ENCODE measurements around the gene IL16. TPM values are rescaled to one million over a fixed set of nuclear protein-coding genes. Genes with fewer than 3 reads are reported as not detected.

IL16 gene
- total RNA-seq, 1 donor from 2014 or later: 8.5 TPM

GRCh38 chr15:81296673-81297072, 100.0 kb downstream of the IL16 start:
- intact Hi-C loops (cut with DNase I): no loop called here
- peak overlapping the region; percentile 38 to 54 for H3K27ac ChIP-seq
- H3K27me3 ChIP-seq: no peaks in the 10 kb centered on the region
- H3K4me1 ChIP-seq: peaks cover 0 to 4% of the 10 kb centered on the region in 2 donors
- H3K9me3 ChIP-seq: no peaks in the 10 kb centered on the region
- H3K4me3 ChIP-seq: peak overlapping the region in 1 of 2 donors; percentile 41
- no peak for TF ChIP-seq CTCF (IDR thresholded peaks at IDR 0.05)
- DNase-seq (ENCODE audit: low spot score in 2 of 2): peak in 1 of 2 donors; percentile 81
- H3K36me3 ChIP-seq: no peaks in the 10 kb centered on the region

- no peaks in the 10 kb centered on the region for H3K9me3 ChIP-seq
- peak overlapping the region in 1 of 2 donors; percentile 41 for H3K4me3 ChIP-seq
- DNase-seq (ENCODE audit: low spot score in 2 of 2): peak in 1 of 2 donors; percentile 59
- no peaks in the 10 kb centered on the region for H3K27me3 ChIP-seq
- peak overlapping the region; percentile 38 to 54 for H3K27ac ChIP-seq
- intact Hi-C loops (cut with DNase I): no loop called here
- no peaks in the 10 kb centered on the region for H3K36me3 ChIP-seq
- peaks cover 0 to 4% of the 10 kb centered on the region in 2 donors for H3K4me1 ChIP-seq
- no peak for TF ChIP-seq CTCF (IDR thresholded peaks at IDR 0.05)
Observed at GRCh38 chr15:81297147-81297572, 100.5 kb downstream of the IL16 start.

- H3K27me3 ChIP-seq: no peaks in the 10 kb centered on the region
- peak overlapping the region in 1 of 2 donors; percentile 41 for H3K4me3 ChIP-seq
- H3K9me3 ChIP-seq: no peaks in the 10 kb centered on the region
- TF ChIP-seq CTCF (IDR thresholded peaks at IDR 0.05): no peak
- H3K36me3 ChIP-seq: no peaks in the 10 kb centered on the region
- intact Hi-C loops (cut with DNase I): no loop called here
- peak overlapping the region in 1 of 2 donors; percentile 54 for H3K27ac ChIP-seq
- peak in 1 of 2 donors; percentile 56 for DNase-seq (ENCODE audit: low spot score in 2 of 2)
- peaks cover 0 to 4% of the 10 kb centered on the region in 2 donors for H3K4me1 ChIP-seq
Observed at GRCh38 chr15:81297603-81298575, 101.2 kb downstream of the IL16 start.

GRCh38 chr15:81298611-81299010, 101.9 kb downstream of the IL16 start:
- intact Hi-C loops (cut with DNase I): no loop called here
- no peak for TF ChIP-seq CTCF (IDR thresholded peaks at IDR 0.05)
- H3K27me3 ChIP-seq: no peaks in the 10 kb centered on the region
- H3K9me3 ChIP-seq: no peaks in the 10 kb centered on the region
- H3K4me1 ChIP-seq: peaks cover 0 to 4% of the 10 kb centered on the region in 2 donors
- no peaks in the 10 kb centered on the region for H3K36me3 ChIP-seq
- DNase-seq (ENCODE audit: low spot score in 2 of 2): peak in 1 of 2 donors; percentile 59
- peak overlapping the region in 1 of 2 donors; percentile 54 for H3K27ac ChIP-seq
- peak overlapping the region in 1 of 2 donors; percentile 41 for H3K4me3 ChIP-seq

- Histone ChIP-seq H3K9me3 (no peaks in the 10 kb centered on the region), H3K27me3 (no peaks in the 10 kb centered on the region), H3K4me3 (peak overlapping the region in 1 of 2 donors; percentile 41), H3K27ac (no peak overlapping the region), H3K4me1 (peaks cover 0 to 4% of the 10 kb centered on the region in 2 donors), H3K36me3 (no peaks in the 10 kb centered on the region)
- peak in 1 of 2 donors; percentile 37 for DNase-seq (ENCODE audit: low spot score in 2 of 2)
- no peak for TF ChIP-seq CTCF (IDR thresholded peaks at IDR 0.05)
- intact Hi-C loops (cut with DNase I): no loop called here
Observed at GRCh38 chr15:81299156-81299555, 102.5 kb downstream of the IL16 start.
